H1 (cell line): Measurements from ENCODE around the gene ST6GALNAC3.

ENCODE experiments used
- CHD2 ChIP-seq: IDR thresholded peaks from 2 replicates; pipeline ENCODE4 v1.6.1; 2012; ENCODE audit warnings: low read length, improper control_type of control experiment
- NANOG ChIP-seq: IDR thresholded peaks from 2 replicates; pipeline ENCODE4 v1.6.1; 2011; ENCODE audit warnings: low read length, low read depth, mild to moderate bottlenecking, inconsistent platforms; ENCODE audit not compliant: insufficient read depth, poor library complexity, severe bottlenecking
- TF ChIP-seq, protein P1 (sequence below), 3 experiments: IDR thresholded peaks; 1 replicate in 2 of 3; 2 replicates in 1 of 3; pipeline versions ENCODE4 v1.5.1 to v1.6.1; 2011; ENCODE audit warnings: low read length in 3 of 3, mild to moderate bottlenecking in 3 of 3, inconsistent platforms in 2 of 3, low read depth in 1 of 3, moderate library complexity in 1 of 3; ENCODE audit not compliant: insufficient read depth in 1 of 3; ENCODE audit errors: control extremely low read depth in 1 of 3

GRCh38 chr1:76674689-76675210 is 600.2 kb downstream of the ST6GALNAC3 start:
- no peak for TF ChIP-seq CHD2
- TF ChIP-seq NANOG = no peak
- TF ChIP-seq, protein P1, sequence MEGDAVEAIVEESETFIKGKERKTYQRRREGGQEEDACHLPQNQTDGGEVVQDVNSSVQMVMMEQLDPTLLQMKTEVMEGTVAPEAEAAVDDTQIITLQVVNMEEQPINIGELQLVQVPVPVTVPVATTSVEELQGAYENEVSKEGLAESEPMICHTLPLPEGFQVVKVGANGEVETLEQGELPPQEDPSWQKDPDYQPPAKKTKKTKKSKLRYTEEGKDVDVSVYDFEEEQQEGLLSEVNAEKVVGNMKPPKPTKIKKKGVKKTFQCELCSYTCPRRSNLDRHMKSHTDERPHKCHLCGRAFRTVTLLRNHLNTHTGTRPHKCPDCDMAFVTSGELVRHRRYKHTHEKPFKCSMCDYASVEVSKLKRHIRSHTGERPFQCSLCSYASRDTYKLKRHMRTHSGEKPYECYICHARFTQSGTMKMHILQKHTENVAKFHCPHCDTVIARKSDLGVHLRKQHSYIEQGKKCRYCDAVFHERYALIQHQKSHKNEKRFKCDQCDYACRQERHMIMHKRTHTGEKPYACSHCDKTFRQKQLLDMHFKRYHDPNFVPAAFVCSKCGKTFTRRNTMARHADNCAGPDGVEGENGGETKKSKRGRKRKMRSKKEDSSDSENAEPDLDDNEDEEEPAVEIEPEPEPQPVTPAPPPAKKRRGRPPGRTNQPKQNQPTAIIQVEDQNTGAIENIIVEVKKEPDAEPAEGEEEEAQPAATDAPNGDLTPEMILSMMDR (IDR thresholded peaks at IDR 0.05; ENCODE audit: control extremely low read depth in 1 of 3, insufficient read depth in 1 of 3, low read depth in 1 of 3, low read length in 3 of 3) = no peak
